GM19099 (cell line): ENCODE measurements around the gene HMX1.

Experiments used
- POLR2A ChIP-seq: IDR thresholded peaks from 3 replicates; pipeline ENCODE4 v1.6.1; 2011; ENCODE audit warnings: low read depth; ENCODE audit not compliant: insufficient read length; ENCODE audit errors: extremely low read depth

The HMX1 gene

DNA sequence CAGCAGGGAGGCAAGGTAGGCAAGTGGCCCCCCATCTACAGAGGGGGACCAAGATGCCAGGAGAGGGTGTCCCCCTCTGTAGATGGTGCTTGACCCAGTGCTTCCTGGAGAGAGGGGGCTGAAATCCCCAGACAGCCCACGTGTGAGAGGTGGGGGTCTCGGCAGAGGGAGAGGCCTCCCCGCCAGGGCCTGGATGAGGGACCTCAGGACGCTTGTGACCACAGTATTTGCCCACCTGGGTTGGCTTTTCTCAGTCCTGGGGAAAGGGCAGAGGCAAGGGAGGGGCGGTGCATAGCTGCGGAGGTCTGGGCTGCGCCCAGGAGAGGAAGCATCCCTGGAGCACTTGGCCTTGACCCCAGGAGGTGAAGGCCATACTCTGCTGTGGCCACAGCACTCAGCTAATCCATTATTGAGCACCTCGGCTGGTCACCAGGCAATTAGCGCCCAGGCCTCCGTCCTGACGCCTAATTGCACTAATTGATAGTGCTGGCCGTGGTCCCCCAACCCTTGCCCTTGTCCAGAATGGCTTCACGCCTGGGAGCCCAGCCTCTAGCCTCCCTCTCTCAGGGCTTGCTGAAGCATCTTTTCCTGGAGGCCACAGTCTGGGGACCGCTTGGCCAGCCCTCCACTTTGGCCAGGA lies 30.7 kb downstream of the HMX1 start:
- no peak for TF ChIP-seq POLR2A

DNA sequence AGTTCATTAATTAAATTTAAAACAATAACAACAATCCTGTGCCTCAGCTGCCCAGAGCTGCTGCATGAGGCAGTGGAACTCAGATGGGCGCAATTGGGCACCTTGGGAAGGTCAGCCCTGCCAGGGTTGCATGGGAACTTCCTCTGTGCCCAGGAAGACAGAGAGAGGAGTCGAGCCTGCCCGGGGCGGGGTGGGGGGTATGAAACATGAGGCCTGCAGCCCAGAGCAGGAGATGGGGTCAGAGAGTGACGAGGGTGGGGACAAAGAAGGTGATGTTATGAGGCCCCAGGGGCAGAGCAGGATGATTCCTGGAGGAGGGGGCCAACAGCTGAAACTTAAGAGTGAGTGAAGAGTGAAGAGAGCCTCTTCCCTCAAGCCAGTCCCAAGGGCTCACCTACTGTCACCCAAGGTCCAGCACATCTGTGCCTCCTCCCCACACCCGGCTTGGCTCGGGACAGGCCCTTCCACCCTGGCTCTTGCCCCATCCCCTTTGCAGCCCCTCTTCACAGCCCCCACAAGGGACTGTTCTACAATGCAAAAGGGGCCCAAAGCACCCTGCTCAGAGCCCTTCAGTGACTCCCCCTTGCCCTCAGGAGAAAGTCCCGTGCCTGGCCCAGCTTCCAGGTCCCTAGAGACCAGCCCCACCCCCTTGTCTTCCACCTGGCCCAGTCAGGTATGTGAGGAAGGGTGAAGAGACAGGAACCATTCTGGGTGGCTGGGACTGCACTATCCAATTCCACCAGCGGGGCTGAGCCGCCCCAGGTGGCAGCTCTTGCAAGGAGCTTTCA lies 31.4 kb downstream of the HMX1 start:
- no peak for TF ChIP-seq POLR2A

DNA sequence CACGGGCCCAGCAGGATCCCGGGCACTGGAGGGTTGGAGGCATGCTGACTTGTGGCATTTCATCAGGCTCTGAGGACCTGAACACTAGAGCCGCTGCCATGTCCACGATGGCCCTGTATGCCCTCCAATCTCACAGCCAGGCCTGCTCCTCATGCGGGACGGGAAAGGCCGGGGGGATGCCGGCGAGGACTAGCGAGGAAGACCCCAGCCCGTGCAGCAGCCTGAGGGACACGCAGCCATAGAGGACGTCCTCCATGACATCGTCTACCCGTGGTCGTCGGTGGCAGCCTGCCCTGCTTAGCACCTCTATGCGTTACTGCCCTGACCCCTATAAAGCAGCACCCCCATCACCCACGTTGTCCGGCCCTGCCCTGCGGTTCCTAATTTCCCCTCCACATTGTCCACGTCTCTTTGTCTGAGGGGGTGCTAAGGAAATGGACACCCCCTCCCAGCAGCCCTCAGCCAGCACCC lies 32.6 kb downstream of the HMX1 start:
- TF ChIP-seq POLR2A: no peak

DNA sequence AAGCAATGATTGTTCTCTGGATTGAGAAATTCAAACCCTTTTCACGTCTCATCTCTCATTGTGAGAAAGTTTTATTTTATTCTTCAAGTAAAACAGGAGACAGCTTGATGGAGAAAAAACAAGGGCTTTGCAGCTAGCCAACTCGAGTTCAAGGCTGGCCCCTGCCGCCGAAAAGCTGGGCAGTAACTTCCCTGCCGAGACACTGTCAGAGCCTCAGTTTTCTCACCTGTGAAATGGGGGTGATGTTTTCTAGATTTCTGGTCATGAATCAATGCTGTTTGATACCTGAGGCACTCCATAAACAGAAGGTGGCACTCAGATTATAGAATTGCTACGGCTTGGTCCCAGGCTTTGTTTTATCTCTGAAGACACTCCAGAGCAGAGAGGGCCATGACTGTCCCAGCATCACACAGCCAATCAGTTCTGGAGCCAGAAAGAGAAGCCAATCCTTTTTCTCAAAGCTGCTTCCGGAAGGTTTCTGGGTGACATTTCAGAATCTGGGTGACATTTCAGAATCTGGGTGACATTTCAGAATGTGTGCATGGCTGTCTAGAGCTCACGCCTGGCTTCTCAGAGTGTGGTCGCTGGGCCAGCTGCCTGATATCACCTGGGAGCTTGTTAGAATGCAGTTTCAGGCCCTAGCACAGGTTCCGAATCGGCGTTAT lies 33.2 kb downstream of the HMX1 start:
- no peak for TF ChIP-seq POLR2A

DNA sequence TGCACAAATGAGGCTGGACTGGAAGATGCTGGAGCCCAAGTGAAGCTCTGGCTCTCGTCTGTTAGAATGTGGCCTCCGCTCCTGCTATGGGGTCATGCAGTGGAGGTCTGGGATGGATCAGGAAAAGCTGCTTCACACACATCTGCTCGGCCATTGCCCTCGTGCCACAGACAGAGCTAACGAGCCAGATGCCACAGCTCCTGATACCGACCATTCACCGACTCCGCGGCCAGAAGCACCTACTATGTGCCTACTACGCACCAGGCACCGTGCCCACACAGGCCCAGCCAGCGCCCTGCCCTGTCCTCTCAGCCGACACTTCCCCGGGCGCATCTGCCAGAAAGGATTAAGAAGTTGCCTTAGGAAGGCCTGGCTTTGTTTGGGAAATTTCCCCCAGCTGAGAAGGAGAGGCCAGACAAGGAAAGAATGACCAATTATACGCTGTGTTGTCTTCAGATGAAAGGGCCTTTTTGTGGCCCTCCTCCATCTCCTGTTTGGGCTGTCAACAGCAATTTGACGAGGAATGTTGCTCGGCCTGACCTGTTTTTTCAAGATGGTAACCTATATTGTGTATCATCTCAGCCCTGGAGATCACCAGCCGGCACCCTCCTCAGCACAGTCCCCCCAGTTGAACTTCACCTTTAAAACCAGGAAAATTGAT lies 34.3 kb downstream of the HMX1 start:
- no peak for TF ChIP-seq POLR2A

DNA sequence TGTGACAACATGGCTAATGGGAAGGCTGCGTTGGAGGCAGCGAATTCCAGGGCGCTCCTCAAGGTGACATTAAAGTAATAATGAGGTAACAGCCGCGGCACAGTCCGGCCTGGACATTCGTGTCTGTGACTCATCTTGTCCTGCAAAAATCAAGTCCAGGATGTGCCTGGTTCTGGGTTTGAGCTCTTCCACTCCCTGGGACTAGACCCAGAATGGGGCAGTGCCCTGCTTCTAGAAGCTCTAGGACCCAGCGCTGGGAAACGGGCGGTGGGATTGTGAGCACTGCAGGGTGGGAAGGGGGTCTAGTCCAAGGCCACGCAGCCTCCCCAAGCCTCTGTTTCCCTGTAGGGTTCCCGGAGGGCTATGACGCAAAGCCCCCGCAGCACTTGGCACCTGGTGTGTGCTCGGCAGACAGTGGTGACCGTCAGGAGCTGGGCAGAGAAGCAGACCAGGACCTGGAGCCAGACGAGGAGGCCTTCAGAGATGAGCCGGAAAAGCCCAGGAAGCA lies 34.9 kb downstream of the HMX1 start:
- TF ChIP-seq POLR2A: no peak

DNA sequence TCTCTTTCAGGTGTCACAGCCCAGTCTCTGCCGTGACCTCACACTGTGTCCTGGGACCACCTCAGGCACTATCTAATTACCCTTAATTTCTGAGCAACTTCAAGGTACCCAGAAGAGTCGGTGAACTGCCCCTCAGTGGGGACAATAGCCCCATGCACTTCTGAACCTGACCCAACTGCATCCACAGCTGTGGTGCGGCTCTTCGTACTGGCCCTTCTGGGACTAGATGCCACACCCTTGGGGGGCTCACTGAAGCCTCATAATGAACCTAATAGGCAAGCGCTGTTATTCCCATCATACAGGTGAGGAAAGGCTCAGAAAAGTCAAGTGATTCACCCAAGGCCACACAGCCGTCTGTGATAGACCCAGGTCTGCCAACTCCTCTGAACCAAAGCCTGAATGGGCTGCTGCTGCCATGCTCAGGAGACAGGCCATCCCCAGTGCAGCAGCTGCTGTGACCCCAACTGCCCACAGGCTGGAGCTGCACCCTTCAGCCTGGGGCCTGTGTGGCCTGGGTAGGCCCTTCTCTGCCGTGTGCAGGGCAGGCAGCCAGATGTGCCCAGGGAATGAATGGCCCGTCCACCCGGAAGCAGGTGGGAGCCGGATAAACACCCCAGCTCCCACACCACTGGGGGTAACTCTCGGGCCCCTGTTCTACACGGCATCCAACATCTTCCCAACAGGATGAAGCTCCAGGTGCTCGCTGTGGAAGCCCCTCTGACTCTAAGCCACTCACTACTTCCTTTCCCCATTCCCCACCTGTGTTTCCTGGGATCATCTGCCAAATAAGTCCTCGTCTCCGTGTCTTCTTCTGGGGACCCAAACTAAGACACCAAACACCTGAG lies 35.9 kb downstream of the HMX1 start:
- no peak for TF ChIP-seq POLR2A

DNA sequence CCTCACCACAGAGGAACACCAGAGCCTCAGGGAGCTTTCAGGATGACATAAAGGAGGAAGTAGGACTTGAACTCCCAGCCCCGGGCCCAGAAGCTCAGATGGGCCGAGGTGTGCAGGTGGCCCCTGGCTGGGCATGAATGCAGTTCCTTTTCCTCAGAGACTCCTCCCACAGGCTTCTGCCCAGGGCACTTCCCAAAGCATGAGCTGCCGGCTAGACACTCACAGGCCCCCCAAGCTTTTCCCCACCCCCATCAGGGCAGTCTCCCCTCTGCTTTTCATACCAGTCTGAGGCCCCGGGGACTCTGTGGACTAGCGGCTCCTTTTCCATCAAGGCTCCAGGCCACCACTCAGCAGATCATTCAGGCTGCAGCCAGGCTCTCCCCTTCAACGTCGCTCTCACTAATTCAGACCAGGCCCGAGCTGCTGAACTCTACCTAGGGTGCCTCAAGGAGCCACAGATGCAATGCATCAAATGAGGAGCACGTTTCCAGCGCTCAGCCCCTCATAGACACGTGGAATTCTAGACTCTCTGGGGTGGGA lies 36.9 kb downstream of the HMX1 start:
- TF ChIP-seq POLR2A: no peak

DNA sequence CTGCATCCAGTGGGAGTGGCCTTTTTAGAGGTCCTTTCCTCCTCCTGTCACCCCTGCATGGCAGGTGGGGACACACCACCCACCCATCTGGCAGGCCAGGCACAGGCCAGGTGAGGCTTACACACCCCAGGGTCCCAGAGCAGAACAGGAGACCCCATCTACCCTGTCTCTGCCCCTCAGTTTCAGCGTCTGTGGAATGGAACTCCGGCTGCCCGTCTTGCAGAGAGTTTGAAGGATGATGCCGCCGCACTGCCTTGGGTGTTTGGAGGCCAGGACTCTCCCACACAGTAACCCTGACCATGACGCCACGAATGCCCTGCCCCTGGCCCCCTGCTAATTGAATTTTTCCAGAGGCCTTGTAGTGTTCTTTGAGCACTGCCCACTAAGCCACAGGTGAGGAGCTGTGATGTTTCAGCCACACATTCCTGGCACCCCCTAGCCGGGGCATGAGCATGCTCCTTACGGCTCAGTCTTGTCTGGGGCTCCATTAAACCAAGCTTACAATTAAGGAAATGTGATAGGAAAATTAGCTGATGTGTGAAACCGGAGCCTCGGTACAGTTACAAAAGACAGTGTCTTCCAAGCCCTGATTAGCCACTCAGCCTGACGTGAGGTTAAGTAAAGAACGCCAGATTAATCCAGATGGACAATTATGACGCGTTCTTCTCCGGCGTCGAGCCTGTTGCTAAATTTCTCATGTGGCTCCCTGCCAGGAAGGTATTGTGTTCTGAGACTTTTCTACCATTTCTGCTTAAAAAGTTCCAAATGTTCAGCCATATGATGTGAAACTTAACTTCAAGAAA lies 39.3 kb downstream of the HMX1 start:
- no peak for TF ChIP-seq POLR2A

DNA sequence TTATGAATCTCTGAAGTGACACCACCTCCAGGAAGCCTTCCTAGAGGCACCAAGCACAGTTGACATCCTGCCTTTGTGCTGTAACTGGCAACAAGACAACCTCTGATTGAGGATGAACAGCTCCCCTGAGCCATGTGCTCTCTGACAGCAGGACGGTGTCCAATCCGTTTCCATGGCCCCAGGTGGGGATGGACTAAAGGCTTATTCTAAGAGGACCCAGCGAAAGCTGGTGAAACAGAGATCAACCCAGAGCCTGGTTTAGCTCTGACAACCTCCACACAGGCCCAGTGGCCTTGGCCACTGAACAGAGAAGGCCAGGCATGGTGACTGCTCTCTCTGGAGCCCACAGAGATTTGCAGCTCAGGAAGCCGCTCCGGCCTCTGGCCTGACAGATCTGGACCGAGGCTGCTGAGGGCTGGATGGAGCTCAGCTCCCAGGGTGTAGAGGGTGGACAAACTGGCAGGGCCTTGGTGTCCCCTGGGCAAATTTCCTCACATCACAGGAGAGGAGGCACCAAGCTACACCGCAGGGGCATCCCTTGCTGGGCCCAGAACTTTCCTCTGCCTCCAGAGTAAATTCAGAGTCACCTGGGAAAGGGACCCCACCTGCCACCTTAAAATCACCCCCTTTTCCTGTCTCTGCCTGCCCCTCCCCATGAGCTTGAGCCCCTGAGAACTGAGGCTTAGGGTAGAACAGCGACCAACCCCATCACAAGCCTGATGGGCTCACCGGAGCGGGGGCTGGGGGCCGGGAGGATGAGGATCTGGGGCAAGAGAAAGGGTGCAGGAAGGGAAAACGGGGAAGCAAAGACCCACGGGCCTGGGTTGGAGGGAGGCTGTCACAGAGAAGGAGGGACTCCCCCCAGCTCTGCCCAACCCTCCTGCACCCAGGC lies 40.2 kb downstream of the HMX1 start:
- TF ChIP-seq POLR2A: no peak

DNA sequence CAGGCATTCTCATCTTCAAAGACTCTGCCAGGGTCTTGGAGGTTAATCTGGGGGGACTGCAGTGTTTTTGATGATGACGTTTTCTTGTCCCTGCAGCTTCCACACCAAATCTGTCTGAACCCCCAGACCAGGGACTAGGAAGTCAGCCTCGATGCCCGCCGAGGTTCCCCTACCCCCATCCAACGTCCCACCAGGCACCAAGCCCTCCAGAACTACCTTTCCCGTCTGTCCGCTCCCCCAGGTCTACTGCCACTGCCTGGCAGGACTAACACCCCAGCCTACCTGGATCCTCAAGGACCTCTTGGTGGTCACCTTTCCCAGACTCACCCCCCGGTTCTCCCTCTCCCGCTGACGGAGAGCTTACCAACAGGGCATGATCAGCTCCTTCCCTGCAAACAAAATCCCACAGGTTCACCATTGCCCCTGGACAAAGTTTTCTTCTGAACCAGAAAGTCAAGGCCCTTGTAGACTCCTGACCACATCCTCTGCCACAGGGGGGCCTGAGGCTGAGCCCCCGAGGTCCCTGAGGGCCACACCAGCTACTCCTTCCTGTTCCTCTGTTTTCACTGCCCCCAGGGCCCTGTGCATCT lies 40.9 kb downstream of the HMX1 start:
- no peak for TF ChIP-seq POLR2A

DNA sequence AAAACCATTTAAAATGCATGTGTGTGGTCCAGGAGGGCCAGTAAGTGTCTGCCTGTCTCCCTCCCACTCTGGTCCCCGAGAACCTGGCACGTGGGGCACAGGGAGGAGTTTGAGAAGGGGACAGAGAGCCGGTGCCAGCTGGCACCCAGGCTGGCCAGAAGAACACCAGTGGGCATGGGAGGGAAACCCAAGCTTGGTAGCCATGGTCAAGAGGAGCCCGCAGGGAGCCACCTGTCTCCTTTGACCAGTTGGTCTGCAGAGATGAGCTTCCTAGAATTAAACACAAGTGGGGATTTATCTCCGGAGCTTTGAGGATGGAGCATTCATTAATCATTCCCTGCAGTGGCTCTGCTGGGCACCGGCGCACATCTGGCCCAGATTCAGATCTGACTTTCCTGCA lies 41.6 kb downstream of the HMX1 start:
- TF ChIP-seq POLR2A: no peak
